D721Med (cell line): ENCODE data around the gene AP1S3.
"Not testable (repeated sequence)": the region's sequence is repeated elsewhere in the genome, so short reads cannot be mapped to it uniquely, and the experiment has no call there.

Source experiments
- DNase-seq: peaks from one replicate; pipeline ENCODE4 v3.0.0; 2011; ENCODE audit warnings: low spot score; ENCODE audit not compliant: insufficient read length
- FAIRE-seq: peaks from 2 replicates; lab custom pipeline; 2011; peaks lifted over from hg19 to GRCh38; lab: Jason Lieb, UNC
- TF ChIP-seq, protein P1 (sequence below): IDR thresholded peaks from 2 replicates; pipeline ENCODE4 v1.5.1; 2012; ENCODE audit warnings: mild to moderate bottlenecking, control low read depth; ENCODE audit not compliant: insufficient read depth; ENCODE audit errors: missing control alignments

Gene AP1S3

DNA sequence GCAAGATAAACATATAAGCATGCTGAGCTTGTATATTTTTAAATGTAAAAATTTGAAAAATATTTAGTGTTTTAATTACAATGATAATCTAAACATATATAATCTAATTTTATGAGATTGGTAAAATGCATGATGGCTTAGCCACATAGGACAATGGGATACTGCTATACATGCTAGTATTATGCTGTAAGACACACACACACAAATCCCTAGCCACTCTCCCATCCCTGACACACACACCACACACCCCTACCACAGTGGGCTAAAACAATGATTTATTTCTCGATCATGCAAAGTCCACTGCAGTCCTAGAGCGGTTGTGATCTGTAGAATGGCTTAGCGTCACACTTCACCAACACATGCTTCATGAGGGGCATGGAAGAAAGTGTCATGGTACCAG, 36.3 kb upstream of the AP1S3 start:
- FAIRE-seq (no peak), DNase-seq (no peak)
- TF ChIP-seq, protein P1, sequence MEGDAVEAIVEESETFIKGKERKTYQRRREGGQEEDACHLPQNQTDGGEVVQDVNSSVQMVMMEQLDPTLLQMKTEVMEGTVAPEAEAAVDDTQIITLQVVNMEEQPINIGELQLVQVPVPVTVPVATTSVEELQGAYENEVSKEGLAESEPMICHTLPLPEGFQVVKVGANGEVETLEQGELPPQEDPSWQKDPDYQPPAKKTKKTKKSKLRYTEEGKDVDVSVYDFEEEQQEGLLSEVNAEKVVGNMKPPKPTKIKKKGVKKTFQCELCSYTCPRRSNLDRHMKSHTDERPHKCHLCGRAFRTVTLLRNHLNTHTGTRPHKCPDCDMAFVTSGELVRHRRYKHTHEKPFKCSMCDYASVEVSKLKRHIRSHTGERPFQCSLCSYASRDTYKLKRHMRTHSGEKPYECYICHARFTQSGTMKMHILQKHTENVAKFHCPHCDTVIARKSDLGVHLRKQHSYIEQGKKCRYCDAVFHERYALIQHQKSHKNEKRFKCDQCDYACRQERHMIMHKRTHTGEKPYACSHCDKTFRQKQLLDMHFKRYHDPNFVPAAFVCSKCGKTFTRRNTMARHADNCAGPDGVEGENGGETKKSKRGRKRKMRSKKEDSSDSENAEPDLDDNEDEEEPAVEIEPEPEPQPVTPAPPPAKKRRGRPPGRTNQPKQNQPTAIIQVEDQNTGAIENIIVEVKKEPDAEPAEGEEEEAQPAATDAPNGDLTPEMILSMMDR: no peak

DNA sequence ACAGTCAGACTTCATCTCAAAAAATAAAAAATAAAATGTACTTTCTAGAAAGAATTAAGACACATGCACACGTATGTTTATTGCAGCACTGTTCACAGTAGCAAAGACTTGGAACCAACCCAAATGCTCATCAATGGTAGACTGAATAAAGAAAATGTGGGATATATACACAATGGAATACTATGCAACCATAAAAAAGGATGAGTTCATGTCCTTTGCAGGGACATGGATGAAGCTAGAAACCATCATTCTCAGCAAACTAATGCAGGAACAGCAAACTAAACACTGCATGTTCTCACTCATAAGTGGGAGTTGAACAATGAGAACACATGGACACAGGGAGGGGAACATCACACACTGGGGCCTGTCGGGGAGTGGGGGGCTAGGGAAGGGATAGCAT, 35.4 kb upstream of the AP1S3 start:
- FAIRE-seq, DNase-seq: not testable (repeated sequence)

DNA sequence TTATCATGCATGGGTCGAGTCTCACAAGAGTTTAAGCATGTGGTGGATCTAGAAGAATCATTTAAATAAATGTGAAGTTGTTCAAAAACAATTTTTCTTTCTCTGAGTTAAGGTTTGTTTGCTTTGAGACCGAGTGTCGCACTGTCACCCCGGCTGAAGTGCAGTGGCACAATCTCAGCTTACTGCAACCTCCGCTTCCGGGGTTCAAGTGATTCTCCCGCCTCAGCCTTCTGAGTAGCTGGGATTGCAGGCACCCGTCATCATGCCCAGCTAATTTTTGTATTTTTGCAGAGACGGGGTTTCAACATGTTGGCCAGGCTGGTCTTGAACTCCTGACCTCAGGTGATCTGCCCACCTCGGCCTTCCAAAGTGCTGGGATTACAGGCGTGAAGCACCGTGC, 34.3 kb upstream of the AP1S3 start:
- FAIRE-seq, DNase-seq: not testable (repeated sequence)

DNA sequence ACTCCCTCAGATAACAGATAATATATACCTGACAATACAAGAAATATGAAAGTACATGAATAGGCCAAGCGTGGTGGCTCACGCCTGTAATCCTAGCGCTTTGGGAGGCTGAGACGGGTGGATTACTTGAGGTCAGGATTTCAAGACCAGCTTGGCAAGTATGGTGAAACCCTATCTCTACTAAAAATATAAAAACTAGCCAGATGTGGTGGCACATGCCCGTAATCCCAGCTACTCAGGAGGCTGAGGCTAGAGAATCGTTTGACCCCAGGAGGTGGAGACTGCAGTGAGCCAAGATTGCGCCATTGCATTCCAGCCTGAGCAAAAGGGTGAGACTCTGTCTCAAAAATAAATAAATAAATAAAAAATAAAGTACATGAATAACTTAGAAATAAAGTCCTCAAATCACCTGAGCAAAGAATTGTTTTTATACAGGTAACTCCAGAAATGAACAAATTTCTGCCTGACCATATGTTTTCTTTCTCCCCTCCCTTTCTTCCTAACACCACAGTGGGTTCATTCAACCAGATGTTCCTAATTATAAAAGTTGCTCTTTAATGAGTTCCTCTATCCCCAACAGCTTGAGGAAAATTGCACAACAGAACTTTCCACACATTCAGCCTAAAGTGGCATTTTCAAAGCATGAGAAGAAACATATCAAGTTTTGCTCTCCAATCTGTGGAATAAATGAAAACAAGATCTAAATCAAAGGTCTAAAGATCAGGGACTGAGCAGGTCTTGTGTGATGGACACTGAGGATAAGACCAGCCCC, 33.6 kb upstream of the AP1S3 start:
- no peak for FAIRE-seq
- DNase-seq: no peak
- TF ChIP-seq, protein P1: no peak

DNA sequence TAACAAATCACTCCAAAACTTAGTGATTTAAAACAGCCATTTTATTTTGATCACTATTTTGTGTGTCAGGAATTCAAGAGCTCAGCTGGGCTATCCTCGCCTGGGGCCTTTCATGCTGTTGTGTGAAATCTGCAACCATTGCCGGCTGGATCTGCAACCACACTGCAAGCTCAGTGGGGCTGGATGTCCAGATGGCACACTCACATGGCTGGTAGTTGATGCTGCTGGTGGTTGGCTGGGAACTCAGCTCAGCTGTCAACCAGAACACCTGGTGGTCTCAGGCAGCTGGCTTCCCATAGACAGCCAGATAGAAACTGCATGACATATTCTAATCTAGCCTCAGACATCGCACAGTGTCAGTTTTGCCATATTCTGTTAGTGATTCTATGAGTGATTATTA, 30.6 kb upstream of the AP1S3 start:
- TF ChIP-seq, protein P1: no peak
- no peak for FAIRE-seq
- DNase-seq: no peak

DNA sequence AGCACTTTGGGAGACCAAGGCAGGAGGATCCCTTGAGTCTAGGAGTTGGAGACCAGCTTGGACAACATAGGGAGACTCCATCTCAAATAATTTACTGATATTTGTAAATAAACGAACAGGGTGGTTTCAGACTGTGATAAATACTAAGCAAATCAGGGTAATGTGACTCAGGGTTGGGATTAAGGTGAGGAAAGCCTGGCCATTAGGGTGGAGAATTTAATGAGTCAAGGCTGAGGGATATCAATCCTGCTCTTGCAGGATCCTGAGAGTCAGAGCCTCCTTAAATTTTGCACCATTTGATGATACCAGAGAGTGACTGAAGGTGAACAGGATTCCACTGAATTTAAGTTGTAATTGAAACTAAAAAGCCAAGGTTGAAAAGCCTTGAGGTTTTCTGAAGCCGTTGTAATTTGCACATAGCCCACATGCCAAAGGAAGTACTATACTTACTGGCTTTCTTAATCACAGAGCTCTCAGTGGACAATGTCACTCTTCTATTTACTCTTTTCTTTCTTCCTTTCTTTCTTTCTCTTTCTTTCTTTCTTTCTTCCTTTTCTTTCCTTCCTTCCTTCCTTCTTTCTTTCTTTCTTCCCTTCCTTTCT, 28.6 kb upstream of the AP1S3 start:
- TF ChIP-seq, protein P1: no peak
- no peak for DNase-seq
- FAIRE-seq: no peak

DNA sequence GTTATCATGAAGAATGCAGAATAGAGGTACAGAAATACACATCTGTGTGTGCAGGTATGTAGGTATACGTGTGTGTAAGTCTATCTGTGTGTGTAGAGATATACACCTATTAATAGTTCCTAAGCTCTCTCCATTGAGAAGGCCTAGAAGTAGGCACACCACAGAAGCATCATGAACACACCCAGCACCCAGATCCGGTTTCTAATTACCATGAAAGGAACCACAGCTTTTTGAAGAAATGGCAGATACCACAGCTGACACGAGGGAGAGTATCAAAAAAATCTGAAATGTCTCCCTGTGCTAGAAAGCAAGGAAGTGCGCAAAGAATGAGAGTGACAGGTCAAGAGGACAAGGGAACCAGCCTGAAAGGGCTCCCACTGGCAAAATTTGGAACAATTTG, 27.7 kb upstream of the AP1S3 start:
- FAIRE-seq: no peak

DNA sequence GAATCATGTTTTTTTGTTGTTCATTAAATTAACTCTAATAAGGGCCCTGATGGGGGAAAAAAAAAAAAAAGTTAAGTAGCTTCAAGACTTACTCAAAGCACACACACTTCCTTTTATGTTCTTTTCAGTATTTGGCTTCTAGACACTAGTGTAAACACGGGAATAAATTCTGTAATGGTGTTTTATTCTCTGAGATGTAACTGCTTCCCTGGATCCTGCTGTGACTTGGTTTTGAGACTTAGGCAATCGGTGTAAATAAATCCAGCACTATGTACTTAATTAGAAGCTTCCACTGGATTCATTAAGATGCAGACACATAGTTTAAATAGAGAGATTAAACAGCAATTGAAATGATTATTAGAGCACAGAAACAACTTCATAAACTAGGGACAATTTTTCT, 26.1 kb upstream of the AP1S3 start:
- FAIRE-seq (no peak), DNase-seq (no peak)
- TF ChIP-seq, protein P1: no peak

More for the DNA sequence above, 27.7 kb upstream of the AP1S3 start:
- TF ChIP-seq, protein P1: no peak
- DNase-seq: no peak
